ENCODE results near the gene SKOR1.

SKOR1 gene

GRCh38 chr15:67857220-67857619, 31.9 kb downstream of the SKOR1 start:
- no peak for DNase-seq

DNA sequence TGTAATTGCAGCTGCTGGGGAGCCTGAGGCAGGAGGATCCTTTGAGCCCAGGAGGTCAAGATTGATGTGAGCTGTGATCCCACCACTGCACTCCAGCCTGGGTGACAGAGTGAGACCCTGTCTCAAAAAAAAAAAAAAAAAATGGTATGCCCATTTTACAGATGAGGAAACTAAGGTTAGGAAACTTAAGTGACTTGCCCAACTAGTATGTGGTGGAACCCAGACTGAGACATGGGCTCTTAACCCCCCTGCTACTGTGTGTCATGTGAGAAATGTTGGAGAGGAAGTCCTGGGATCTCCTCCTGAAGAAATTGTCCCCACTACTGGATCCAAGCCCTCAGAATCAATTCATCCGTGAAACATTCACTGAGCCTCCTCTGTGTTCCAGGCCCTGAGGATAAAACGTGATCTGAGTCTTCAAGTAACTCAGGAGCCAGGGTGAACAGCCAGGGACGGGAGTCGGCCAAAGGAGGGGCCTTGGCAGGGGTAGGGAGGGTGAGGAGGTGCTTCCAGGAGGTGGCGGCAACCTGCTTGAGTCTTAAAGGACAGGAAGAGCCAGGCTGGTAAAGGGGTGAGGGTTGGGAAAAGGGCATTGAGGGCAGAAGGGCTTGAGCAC, 34.1 kb downstream of the SKOR1 start:
- DNase-seq: no peak

- no peak for DNase-seq
Observed at GRCh38 chr15:67861983-67862382, 36.7 kb downstream of the SKOR1 start.

GRCh38 chr15:67862750-67863441, 37.6 kb downstream of the SKOR1 start:
- no peak for DNase-seq

- peak; percentile 30 to 36 for DNase-seq
Observed at GRCh38 chr15:67863442-67863987, 38.2 kb downstream of the SKOR1 start.

GRCh38 chr15:67865331-67865730, 40.0 kb downstream of the SKOR1 start:
- DNase-seq: no peak

DNA sequence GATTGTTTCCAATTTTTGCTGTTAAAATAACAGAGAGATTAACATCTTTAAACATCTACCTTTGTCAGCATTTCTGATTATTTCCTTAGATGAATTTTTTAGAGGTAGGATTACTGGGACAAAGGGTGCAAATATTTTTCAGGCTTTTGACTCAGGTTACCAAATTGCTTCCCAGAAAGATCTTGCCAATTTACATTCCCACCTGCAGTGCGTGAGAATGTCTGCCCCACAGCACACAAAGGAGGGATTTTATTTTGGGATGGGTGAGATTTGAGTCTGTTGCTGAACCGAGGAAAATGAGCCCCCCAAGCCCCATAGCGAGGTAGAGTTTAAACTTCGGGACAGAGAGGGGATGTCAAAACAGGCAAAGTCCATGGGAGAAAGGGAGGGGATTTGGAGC, 40.5 kb downstream of the SKOR1 start:
- DNase-seq: no peak

GRCh38 chr15:67869701-67870100, 44.4 kb downstream of the SKOR1 start:
- DNase-seq: no peak

DNA sequence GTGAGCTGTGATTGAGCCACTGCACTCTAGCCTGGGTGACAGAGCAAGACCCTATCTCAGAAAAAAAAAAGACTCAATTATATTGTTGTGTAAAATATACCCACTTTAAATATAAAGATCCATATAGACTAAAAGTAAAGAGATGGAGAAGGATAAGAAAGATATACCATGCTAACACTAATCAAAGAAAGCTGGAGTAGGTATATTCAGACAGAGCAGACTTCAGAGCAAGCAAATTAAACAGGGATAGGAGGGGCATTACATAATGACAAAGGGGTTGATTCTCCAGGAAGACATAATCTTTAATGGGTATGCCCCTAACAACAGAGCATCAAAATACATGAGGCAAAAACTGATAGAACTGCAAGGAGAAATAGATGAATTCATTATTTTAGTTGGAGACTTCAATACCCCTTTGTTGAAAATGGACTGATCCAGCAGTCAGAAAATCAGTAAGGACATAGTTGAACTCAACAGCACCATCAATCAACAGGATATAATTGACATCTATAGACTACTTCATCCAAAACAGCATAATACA, 45.6 kb downstream of the SKOR1 start:
- DNase-seq: no peak

- DNase-seq: no peak
Observed at GRCh38 chr15:67873777-67874176, 48.5 kb downstream of the SKOR1 start.

GRCh38 chr15:67878712-67879206, 53.5 kb downstream of the SKOR1 start:
- DNase-seq: no peak

DNA sequence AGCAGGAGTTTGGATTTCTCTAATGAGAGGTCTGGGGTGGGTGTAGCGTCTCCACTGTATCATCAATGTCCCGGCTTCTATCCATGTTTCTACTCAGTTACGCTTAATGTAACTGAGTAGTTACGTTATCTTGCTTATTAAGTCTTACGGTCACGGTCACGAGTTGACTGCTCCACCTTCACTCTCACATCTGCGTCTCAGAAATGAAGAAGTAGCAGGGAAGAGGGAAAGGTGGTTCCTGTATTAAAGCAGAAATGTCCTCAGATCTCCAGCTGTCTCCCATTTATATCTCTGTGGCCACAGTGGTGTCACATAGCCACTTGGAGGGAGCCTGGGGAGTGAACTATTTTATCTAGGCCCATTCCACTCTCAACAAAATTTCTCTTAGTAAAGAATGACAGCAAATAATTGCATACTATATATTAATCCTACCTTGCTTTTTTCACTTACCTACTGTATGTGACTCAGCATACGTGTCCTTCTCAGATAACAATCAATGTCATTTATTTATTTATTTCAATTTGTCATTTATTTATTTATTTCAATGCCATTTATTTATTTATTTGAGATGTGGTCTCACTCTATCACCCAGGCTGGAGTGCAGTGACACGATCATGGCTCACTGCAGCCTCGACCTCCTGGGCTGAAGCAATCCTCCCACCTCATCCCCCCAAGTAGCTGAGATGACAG, 54.3 kb downstream of the SKOR1 start:
- no peak for DNase-seq

DNA sequence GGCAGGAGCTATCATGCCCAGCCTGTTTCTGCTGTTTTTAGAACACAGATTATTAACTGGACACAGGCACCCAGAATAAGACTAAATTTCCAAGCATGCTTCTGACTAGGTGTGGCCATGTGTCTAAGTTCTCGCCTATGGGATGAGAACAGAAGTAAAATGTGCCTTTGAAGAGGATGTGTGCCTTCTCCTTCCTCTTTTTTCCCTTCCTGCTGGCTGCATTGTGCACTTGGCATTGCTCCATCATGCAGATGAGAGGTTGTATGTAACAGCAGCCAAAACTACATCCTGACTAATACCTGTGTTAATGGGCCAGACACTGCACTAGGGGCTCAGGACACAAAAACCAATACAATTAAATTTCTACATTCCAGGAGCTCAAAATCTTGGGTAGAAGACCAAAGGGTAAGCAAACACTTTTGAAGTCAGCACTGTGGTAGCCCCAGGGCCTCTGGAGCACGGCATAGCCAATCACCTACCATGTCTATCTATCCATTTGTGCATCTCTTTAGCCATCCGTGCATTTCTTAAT, 55.4 kb downstream of the SKOR1 start:
- DNase-seq: no peak

- no peak for DNase-seq
Observed at GRCh38 chr15:67882487-67883233, 57.4 kb downstream of the SKOR1 start.

GRCh38 chr15:67883234-67883773, 58.0 kb downstream of the SKOR1 start:
- no peak for DNase-seq

DNA sequence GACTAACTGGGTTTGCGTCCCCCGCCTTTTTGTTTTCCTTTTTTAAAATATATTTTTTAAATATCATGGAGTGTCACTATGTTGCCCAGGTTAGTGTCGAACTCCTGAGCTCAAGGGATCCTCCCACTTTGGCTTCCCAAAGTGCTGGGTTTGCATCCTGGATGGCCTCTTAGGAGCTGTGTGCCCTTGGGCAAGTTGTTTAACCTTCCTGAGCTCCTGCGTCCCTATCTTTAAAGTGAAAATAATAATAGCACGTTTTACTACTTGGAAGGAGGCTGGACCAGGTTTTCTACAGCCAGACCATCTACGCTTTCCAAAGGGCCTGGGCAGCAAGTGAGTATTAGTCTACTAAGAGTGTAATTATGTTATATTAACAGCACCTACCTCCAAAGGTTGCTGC, 58.7 kb downstream of the SKOR1 start:
- no peak for DNase-seq

Data from NCI-H187 (cell line).